NCI-H2029 treated with DMSO at 0.1 percent for 48 hours (cell line): ENCODE measurements around the gene ST3GAL3.

Source experiments
- DNase-seq: peaks from one replicate; lab custom pipeline; 2025; lab: John Stamatoyannopoulos, UW

The ST3GAL3 gene

GRCh38 chr1:43914576-43915525 is 207.5 kb downstream of the ST3GAL3 start:
- no peak for DNase-seq

GRCh38 chr1:43919906-43920305 is 212.6 kb downstream of the ST3GAL3 start:
- no peak for DNase-seq

DNA sequence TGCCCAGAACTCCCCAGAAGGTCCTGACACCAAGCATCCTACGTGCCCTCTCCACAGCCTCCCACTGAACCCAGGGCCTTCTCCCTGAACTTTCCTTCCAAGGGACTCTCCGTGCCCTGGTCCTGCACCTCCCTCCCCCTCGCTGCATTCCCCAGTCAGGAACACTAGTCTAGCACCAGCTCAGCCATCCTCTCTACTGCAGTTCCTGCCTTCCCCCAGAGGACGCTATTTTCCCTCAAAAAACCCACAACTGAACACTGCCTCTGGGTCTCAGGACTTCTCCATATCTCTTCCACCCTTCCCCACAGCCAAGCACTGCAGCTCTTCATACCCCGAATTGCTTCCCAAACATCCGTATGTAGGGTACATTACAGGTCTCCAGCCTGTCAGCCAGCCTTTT is 213.7 kb downstream of the ST3GAL3 start:
- DNase-seq, result no peak

DNA sequence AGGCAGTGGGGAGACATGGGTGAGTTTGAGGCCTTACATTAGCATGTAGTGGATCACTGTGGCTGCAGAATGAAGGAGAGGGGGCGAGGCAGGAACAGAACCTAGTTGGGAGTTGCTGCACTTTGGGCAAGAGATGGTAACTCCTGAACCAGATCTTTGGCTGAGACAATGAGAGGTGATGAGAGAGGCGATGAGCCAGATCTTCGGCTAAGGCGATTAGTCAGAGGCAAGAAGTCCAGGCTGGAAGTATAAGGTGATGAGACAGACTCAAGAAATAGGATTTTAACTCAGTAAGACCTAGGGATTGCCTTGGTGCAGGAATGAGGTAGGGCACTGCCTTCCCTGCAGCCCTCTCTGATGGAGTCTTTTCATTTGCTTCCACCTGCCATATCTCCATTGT is 217.2 kb downstream of the ST3GAL3 start:
- DNase-seq, result no peak

- no peak for DNase-seq
Observed at GRCh38 chr1:43925846-43926245, 218.5 kb downstream of the ST3GAL3 start.

DNA sequence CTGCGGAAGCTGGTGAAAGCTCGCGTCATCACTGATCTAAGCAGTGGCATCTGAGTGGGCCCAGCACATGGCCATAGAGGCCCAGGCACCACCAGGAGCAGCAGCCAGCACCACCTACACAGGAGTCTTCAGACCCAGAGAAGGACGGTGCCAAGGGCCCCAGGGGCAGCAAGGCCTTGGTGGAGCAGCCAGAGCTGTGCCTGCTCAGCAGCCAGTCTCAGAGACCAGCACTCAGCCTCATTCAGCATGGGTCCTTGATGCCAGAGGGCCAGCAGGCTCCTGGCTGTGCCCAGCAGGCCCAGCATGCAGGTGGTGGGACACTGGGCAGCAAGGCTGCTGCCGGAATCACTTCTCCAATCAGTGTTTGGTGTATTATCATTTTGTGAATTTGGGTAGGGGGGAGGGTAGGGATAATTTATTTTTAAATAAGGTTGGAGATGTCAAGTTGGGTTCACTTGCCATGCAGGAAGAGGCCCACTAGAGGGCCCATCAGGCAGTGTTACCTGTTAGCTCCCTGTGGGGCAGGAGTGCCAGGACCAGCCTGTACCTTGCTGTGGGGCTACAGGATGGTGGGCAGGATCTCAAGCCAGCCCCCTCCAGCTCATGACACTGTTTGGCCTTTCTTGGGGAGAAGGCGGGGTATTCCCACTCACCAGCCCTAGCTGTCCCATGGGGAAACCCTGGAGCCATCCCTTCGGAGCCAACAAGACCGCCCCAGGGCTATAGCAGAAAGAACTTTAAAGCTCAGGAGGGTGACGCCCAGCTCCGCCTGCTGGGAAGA is 223.0 kb downstream of the ST3GAL3 start:
- DNase-seq, result no peak

DNA sequence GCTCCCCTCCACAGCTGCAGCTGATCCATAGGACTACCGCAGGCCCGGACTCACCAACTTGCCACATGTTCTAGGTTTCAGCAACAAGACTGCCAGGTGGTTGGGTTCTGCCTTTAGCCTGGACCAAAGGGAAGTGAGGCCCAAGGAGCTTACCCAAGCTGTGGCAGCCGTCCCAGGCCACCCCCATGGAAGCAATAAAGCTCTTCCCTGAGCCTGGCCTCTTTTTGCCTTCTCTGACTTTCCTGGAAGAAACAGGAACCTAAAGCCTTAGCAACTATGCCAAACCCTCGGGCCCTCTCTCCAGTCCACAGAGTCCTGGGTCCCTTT is 223.6 kb downstream of the ST3GAL3 start:
- DNase-seq, result no peak

DNA sequence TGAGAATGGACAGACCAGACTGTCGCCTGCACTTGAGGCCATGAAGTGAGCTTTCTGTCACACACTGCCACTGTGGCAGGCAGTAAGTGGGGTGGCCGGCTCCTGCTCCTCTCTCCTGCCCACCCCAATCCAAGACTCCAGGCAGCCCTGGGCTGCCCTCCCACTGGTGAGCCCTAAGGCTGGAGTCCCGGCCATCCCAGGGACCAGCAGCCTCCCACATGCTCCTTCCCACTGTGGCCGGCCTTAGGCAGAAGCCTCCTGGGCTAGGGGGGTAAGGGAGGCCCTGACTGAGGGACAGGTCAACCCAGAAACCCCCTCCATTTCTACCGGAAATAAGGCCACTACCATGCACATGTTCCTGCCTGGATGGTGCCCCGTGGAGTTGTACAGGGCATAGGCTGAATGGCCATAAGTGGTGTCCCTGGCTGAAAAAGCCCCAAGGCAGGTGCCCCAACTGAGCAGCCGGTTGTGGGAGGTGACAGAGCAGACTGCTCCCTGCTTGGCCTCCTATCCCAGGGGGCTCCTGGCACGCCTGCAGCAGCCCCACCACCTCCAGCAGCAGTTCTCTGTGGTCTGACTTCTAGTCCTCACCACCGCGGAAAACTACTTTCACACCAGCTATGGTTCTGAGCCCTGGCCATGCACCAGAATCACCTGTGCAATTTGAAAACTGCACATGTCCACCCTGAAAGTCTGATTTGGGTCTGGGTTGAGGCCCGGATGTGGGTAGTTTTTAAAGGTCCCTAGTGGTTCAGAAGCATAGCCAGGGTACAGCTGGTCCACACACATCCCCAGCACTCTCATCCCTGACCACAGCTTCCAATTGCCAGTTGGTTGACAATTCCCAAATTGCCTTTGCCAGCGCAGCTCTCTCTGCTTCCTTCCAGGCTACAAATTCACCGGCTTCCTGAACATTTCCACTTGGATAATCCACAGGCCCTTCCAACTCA is 224.7 kb downstream of the ST3GAL3 start:
- DNase-seq, result no peak

DNA sequence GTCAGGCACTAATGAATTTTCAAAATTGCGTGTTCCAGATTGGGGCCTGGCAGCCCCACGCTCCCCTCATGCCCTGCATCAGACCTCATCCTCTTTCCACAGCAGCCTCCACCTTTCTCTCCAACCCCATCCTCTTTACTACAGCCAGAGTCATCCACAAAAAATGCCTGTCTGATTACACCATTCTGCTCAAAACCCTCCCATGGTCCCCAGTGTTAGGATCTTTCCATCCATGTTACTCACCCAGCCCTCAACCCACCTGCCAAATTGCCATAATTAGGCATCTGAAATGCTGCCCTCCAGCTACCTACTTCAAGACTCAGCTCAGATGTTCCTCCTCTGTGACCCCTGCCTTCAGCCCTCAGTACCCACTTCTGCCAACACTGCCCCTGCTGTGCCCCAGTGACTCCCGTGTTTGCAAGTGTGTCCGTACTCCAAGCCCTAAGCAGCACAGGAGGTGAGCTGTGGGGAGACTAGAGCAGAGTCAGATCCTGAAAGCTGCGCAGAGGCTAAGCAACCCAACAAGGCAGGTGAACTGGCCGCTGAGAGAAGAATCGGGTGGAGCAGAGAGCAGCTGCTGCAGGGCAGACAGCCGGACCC is 225.6 kb downstream of the ST3GAL3 start:
- DNase-seq, result peak; percentile 19

DNA sequence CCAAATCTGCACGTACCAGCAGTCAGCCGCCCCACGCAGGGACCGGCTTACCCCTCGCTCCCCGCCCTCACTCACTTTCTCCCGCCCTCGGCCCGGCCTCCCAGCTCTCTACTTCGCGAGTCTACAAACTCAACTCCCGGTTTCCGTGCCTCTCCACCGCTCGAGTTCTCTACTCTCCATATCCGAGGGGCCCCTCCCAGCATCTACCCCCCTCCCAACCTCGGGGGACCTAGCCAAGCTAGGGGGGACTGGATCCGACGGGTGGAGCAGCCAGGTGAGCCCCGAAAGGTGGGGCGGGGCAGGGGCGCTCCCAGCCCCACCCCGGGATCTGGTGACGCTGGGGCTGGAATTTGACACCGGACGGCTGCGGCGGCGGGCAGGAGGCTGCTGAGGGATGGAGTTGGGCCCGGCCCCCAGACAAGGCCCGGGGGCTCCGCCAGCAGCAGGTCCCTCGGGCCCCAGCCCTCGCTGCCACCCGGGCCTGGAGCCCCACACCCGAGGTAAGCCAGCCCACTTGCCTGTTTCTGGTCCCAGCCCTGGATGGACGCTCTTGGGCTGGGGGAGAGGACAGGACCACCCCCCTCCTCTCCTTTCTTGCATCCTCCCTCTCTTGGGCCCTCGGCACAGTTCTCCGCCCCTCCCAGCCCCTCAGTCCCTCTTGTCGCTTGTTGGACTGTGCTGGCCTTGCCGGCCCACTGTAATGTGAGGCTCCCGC is 226.2 kb downstream of the ST3GAL3 start, which contains the start of gene ARTN:
Gene ARTN (plus strand): TSS at position 416 of the 715 bp plus-strand sequence. CDS start 1,856 bp downstream, outside the sequence.
- peak; percentile 65 for DNase-seq

- DNase-seq, result peak; percentile 91
Observed at GRCh38 chr1:43934101-43934985, 227.0 kb downstream of the ST3GAL3 start.

- DNase-seq, result no peak
Observed at GRCh38 chr1:43934986-43935324, 227.6 kb downstream of the ST3GAL3 start.

GRCh38 chr1:43935711-43936427 is 228.5 kb downstream of the ST3GAL3 start:
- DNase-seq, result peak; percentile 80

- no peak for DNase-seq
Observed at GRCh38 chr1:43936431-43937151, 229.3 kb downstream of the ST3GAL3 start.

DNA sequence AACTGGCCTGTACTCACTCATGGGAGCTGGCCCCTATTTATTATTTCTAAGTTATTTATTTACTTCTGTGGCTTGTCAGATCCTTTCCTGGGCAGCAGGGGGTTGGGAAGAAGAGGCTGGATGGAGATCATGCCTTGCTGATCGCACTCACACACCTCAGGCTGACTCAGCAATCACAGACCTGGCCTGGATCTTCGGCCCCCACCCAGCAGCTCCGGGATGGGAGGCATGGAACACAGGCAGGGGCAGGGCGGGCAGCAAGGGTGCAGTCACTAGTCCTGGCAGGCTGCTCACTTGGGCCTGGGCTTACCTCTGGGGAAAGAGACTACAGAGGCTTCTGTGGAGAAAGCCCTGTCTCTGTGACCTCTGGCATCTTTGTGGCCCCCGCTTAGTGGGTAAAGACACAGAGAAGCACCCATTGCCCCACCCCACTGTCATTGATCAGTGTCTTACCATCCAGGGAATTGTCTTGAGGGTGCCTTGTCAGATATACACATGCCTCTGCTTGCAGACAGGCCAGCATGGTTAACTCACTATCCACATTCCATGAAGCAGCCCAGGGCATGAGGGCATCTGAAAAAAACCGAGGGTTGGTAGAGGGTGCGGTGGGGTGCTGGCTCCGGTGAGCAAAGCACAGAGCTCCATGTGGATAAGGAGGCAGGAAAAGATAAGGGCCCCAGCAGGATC is 230.0 kb downstream of the ST3GAL3 start:
- no peak for DNase-seq

- no peak for DNase-seq
Observed at GRCh38 chr1:43938383-43938782, 231.0 kb downstream of the ST3GAL3 start.

- DNase-seq, result no peak
Observed at GRCh38 chr1:43938892-43939587, 231.7 kb downstream of the ST3GAL3 start.
